ENCODE measurements around the gene PTPN14.

Gene PTPN14

DNA sequence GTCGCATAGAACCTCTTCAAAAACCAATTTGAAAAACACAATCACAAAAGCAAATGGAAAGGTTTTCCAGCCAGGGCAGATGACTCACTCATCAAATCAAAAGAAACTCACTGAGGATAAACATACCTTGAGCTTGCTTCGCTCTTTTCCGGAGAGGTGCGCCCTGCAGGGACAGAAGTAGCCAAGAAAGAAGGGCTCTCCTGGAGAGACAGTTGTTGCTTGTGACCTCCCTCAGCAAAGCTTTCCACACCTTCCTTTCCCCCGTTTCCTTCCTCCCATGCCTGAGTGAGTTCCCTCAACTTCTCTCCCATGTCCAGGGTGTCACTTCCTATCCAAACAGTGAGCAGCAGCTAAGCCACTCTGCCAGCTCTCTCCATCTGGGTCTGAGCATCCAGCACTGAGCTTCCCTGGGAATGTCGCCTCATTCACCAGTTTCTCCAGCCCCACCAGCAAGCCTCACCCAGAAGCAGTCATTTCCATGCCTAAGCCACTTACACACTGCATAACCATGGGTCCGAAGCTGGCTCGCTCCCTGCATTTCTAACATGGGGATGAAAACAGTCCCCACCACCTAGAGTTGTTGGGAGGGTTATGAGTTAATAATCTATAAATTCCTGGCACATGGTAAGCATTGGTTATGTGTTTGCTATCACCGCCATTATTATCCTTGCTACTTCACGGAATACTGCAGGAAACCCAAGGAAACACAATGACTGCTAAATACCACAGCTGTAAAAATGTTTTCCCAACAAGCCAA, 75.0 kb downstream of the PTPN14 start:
- no peak for DNase-seq (ENCODE audit: low spot score)

DNA sequence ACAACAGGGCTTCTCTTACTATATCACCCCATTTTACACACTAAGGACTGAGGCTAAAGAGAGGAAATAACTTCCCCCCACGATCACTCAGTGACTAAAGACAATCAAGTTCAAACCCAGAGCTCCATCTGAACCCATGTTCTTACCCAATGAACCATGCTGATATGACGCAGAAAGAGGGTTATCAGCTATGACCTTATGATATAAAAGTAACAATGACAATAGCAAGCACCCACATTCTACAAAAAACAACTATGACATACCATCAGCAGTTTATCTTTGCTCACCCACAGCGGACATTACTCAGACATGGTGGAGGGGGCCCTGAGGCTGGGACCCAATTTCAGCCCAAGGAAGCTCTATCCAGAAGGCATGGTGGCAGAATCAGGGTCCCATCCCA, 75.7 kb downstream of the PTPN14 start:
- DNase-seq (ENCODE audit: low spot score) = no peak

DNA sequence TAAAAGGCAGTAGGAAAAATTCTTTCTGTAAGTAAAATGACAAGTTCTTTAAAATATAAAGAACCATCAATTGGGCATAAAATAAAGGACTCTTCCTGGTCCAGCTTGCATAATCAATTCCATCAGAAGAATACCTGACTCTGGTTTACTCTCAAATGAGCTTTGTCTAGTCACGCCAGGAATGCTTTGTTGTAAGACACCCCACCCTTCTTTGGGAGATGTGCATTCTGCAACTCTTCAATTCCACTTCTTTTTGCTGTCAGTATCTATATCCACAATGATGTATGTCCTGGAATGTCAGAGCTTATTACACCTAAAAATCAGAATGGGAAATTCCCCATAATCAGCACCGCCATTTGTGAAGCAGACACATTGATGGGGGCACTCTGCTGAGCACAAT, 76.1 kb downstream of the PTPN14 start:
- no peak for DNase-seq (ENCODE audit: low spot score)

DNA sequence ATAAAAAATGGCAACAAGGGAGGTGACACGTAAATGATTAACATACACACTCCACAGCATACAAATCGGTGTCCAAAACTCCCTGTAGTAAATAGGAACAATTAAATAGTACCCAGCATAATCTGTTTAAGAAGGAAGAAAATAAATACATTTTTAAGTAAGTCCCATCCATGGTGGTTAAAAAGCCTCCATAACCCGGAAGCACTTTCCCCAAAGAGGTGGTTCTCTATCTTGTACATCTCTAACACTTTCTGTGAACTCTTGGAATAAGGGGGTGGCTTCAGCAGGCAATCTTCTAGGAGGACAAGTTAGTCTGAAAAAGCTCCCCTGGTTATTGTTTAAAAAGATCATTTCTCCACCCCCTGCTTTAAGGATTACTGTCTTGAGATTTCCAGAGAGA, 76.9 kb downstream of the PTPN14 start:
- DNase-seq (ENCODE audit: low spot score) = no peak

DNA sequence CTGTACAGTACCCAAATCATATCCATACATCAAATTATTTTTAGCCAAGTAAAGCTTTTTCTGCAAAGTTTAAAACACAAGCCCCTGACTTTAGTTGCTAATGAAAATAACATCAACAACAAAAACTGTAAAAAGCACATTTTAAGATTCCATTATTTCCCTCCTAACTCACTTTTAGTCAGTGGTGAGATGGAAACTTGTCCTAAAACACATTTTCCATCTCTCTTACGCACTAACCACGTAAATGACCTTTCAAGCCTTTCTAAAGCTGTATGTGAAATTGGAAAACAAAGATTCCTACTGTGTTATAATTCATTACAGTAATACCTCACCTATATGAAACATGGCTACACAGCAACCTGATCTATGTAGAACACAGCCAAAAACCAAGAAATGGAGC, 77.5 kb downstream of the PTPN14 start:
- no peak for DNase-seq (ENCODE audit: low spot score)

DNA sequence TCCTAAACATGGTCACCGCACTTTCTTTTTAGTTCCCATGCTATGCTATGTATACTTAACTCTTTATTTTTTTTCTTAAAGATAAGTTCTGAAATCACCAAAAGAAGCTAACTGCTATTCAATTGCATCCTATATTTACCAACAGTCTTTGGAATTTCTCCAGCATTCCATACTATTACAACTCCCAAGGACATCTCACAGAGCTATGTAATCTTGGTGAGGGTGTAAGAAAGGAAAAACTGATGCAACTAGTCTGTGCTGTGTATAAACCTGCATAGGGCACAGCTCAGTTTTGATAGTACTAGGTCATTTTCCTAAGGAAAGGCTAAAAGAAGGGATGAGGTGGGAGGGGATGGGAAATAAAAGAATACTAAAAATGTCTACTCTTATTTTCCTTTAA, 78.0 kb downstream of the PTPN14 start:
- no peak for DNase-seq (ENCODE audit: low spot score)

DNA sequence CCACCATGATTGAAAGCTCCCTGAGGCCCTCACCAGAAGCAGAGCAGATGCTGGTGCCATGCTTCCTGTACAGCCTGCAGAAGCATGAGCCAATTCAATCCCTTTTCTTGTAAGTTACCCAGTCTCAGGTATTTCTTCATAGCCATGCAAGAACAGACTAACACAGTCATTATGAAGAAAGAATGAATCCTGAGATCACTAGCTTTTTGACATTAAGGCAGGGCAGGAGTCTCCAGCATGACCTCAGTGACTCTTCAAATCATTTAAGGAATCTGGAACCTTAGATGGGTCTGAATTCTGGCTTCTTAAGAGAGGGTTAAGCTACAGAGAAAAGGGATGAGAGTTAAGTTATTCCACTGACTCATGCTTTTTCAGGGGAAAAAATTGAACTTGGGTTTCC, 79.0 kb downstream of the PTPN14 start:
- no peak for DNase-seq (ENCODE audit: low spot score)

DNA sequence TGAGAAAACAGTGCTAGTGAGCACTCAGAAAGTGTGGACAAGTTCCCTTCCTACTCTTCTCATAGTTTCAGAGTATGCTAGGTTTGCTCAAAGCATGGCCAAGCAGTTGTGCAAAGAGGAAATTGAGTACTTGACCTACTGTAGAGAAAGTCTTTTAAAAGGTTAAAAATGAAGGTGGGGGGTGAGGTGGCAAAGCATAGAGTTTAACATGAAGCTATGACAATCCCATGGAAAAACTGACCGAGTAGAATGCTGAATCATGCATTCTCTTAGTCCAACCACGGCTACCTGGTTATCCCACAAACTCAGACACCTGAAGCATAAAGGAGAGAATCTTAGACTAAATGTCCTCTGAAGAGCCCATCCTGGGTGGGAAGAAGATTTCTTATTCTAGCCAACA, 79.9 kb downstream of the PTPN14 start:
- no peak for DNase-seq (ENCODE audit: low spot score)

DNA sequence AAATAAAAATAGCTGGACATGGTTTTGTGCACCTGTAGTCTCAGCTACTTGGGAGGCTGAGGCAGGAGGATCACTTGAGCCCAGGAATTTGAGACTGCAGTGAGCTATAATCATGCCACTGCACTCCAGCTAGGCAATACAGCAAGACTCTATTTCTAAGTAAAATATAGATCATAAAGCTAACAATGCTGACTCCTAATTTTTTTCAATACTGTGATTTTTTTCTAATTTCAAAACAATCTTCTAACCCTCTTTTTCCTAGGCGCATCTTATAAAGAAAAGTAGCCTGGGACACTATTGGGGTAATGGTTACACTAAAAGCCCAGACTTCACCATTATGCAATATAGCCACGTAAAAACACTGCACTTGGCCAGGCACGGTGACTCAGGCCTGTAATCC, 81.3 kb downstream of the PTPN14 start:
- DNase-seq (ENCODE audit: low spot score) = no peak

DNA sequence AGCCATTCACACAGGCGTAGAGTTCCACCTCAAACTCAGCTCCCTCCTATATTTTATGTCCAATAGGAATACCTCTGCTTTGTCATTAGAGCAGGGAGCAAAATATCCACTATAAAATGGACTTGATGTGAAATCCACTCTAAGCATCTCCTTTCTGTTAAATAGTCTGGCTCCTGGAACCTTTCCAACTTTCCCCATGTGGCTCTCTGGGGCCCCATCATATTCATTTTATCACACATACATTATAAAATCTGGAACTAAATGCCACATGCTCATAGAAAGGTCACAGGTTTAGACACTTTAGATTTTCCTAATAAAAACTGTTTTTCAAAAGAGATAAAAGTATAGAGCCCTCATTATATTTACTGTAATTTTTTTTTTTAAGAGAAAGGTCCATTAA, 82.1 kb downstream of the PTPN14 start:
- DNase-seq (ENCODE audit: low spot score) = no peak

DNA sequence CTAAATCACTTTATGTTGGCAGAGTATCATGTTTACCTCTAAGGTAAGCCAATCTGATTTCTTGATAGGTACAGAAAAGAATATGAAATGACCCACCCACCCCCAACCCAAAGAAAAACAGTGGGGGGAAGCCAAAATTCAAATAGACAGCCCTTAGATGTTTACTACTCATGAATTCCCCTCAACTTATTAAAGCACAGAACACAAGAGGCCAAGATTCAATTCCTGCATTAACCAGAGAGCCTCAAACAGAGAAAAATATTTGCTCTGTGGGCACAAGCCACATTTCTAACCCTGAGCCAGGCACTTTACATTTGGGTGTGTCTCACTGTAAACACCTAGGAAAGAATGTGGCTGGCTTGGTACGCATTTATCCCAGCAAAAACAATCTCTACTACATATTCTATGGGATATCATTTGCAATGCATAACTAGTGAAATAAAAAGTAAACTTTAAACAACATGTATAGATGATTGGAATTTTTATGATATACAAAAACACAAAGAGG, 84.3 kb downstream of the PTPN14 start:
- DNase-seq (ENCODE audit: low spot score) = no peak

DNA sequence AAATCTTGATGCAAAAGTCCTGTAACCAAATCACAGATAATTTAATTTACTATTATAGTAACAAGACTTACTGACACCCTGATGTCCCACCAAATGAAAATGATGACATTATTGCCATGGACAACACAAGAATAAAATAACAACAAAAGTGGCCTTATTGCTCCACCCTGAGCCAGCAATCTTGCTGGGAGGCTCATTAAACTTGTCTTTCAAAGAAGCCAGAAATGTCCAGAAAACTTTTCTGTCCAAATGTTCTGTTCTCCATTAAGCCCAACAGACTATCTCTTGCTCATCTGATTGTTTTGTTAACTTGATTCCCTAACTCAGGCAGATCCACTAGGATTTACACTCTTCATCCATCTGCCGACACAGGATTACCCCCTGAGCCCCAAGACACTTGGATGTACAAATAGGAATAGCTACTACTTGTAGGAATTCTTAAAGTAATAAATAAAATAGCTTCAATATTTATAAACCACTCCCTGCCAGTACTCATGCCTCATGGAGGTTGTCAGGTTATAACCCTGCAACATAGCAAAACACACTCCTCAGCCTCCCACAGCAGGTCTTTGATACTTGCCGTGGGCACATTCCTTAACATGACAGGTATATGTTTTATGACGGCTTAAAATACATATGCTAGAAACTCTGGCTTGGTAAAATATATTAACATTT, 84.9 kb downstream of the PTPN14 start:
- DNase-seq (ENCODE audit: low spot score) = no peak

DNA sequence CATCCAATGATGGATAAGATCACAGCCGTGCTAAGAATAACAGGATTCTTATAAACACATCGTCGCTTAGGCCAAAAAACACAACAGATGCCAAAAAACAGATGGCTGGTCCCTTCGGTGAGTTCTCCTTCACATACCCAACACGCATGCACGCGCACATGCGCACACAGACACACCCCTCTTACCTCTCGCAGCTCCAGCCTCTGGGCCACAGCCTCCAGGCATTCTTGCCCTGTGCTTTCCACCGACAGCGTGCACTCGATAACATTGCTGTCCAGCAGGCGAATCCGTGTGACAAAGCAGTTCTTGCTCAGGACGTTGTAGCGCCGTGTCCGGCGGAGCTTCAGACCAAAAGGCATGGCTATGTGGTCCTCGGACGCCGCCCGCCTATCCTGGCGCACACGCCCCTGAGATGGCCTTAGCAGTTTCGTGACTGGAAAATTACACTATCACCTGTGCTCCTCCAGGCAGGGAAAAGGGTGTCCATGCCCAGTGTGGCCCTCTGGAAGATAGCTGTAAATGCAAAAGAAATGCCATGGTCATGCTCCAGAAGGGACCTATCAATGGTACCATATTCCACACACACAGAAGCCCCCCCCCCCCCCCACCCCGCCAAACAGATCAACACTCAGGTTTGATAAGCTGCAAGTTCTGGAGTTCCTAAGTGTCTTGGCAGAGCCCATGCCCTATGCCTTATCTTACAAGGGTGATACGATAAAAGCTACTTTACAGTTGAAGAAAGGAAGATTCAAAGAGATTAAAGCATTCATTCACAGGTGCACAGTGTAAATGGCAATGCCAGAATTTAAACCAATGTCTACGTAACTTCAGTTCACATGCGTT, 86.7 kb downstream of the PTPN14 start:
- no peak for DNase-seq (ENCODE audit: low spot score)

DNA sequence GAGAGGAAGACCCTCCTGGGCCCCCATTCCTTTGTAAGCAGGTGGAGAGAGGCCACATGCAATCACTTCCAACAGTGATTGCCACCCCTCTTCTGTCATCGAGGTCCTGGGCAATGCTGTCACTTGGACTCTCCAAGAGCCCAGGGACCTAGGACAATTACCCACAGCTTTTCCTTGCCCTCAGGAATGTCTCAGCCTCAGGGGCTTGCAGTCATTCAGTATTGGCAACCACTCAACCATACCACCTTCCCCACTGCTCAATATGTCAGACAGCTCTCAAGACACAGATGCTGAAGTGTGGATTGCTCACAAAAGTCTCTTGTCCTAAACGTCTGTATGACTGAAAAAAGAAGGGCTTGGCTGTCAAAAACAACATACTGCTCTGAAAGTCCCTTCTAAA, 87.8 kb downstream of the PTPN14 start:
- no peak for DNase-seq (ENCODE audit: low spot score)

DNA sequence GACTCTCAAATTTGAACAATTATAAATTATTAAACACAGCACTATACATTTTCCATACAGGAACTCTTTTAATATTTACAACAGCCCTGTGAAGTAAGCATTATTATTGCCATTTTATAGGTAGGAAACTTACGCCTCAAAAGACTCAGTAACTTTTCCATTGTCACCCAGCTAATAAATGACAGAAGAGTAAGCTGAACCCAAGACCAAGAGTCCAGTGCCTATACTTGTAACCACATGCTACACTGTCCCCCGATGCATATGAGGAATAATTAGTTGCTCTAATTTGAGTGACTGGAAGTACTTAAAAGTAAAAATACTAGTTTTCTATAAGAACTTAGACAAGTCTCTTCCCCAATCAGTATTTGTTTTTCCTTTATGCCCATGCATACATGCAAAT, 88.5 kb downstream of the PTPN14 start:
- DNase-seq (ENCODE audit: low spot score) = no peak

DNA sequence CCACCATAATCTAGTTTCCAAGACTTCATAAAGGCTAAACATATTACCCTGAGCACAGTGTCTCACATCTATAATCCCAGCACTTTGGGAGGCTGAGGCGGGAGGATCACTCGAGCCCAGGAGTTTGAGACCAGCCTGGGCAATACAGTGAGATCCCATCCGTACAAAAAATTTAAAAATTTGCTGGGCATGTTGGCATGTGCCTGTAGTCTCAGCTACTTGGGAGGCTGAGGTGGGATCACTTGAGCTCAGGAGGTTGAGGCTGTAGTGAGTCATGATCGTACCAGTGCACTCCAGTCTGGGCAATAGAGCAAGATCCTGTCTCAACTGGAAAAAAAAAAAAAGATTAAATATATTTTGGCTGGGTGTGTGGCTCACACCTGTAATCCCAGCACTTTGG, 90.1 kb downstream of the PTPN14 start:
- DNase-seq (ENCODE audit: low spot score) = no peak

DNA sequence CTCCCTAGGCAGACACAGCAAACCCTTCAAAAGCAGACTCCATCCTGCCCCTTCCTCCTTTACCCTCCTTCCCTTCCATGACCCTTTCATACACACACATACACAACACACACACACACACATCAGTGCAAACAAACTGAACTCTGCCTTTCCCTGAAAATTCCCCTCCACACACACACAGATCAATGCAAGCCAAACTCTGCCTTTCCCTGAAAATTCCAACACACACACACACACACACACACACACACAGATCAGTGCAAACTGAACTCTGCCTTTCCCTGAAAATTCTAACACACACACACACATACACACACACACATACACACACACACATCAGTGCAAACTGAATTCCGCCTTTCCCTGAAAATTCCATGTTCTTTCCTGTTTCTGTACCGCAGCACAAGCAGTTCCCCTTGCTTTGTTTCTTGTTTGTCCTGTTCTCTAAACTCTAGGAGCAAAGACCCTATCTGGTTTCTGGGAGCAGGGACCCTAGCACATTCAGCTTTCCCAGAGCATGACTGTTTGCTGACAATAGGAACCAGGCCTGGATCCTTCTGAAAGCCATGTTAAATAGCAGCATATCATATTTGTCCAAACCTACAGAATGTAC, 91.0 kb downstream of the PTPN14 start:
- DNase-seq (ENCODE audit: low spot score) = no peak

DNA sequence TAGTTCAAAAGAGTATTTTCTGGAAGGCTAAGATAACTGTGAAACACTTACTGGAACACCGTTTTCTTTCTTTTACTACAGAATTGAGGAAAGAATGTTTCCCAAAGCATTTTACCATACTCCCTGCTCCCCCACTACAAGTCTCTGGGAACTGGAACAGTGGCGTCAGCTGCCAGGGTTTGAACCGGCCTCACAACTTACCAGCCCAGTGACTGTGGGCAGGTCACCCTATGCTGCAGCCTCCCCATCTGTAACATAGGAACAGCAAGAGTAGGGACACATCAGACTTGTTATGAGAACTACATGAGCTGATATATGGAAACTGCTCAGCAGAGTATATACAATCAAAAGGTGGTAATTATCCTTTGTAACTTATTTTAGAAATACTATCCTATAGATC, 91.5 kb downstream of the PTPN14 start:
- no peak for DNase-seq (ENCODE audit: low spot score)

DNA sequence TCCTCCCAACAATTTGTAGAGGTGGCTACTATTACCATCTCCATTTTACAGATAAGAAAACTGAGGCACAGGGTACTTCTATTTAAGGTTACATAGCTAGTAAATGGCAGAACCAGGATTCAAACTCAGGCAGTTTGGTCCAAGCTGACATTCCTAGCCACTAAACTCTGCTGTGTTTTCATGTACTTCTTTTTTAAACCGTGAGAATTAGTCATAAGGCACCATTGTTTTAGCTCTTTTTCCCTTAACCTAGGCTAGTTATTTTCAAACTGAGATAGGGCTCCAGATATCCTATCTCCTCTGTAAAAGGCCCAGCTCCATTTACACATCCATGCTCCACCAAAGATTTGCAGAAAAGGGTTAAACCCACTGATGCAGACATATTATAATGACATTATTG, 92.9 kb downstream of the PTPN14 start:
- no peak for DNase-seq (ENCODE audit: low spot score)

DNA sequence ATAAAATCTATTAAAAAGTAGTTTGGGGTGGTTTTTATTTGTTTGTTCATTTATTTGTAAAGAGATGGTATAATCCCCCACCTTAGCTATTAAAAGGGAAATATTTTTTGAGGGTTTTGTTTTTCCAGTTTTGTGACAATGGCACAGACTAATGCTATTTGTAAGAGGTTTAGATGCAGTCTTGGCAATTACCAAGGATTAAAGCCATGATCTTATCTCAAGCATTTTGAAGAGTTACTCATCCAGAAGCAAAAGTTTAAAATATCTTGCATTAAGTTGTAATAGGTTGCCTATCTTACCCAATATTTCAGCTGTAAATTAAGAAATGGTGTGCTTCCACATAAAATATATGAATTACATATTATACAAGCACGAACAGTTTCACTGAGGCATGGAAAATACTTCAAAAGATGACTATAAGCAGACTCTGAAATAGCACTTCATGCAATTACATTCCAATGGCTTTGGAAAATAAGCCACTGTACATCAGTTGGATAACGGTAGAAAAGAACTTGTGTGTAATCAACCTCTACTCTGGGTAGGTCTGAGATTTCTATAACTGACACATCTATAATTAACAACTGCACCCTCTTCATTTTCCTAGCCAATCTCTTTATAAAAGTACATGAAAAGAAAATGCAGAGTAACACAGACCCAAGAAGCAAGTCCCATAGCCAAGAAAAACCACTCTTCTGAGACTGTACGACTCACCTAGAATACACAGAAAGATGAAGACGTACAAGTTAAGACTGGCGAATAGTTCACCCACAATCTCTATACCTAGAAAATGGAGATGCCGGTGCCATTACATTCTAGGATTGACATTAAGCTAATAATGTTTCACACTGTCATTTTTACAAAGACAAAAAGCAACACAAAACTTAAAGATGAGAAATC, 95.2 kb downstream of the PTPN14 start:
- DNase-seq (ENCODE audit: low spot score) = no peak

DNA sequence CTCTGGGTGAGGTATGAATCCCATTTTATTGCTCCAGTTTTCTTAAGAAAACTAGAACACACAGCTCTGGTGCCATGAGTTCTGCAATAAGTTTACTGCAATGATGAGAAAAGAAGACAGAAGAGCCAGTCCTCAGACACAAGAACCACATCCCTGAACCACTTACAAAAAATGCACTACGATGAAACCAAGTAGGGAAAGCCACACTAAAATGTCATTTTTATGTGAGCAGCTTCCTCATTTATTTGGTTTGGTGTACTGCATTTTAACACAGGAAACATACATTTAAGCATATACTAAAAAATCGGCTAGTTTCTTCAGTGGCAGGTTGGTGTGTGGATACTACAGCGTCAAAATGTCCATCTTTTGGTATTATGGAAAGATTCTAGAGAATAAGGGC, 95.9 kb downstream of the PTPN14 start:
- no peak for DNase-seq (ENCODE audit: low spot score)

All from HuH-7 (cell line).